Common myeloid progenitor, CD34-positive (primary cell): ENCODE results near the gene SCN3A.

ENCODE experiments used
- CTCF ChIA-PET: fragments of 350-600 bp; sonication (Branson Sonifier 250); formaldehyde crosslinking; loops from one replicate; lab custom pipeline; 2021; ENCODE audit warnings: antibody characterized with exemption; lab: Charles Lee
- POLR2A ChIA-PET: fragments of 350-600 bp; sonication (Branson Sonifier 250); formaldehyde crosslinking; loops from one replicate; lab custom pipeline; 2021; ENCODE audit warnings: antibody characterized with exemption; lab: Charles Lee
- DNase-seq, 3 donors: peaks; one replicate each; pipeline versions ENCODE4 v3.0.0 to v3.0.0-alpha.2; 2013
- H3K27ac ChIP-seq, 2 experiments: 1 replicate in 1 of 2; 2 replicates in 1 of 2; pipeline ENCODE4 v1.7.0; 2013; ENCODE audit warnings: inconsistent platforms in 2 of 2, low read length in 2 of 2, mild to moderate bottlenecking in 2 of 2, low read depth in 1 of 2, moderate library complexity in 1 of 2; ENCODE audit not compliant: severe bottlenecking in 2 of 2, insufficient read depth in 1 of 2, poor library complexity in 1 of 2
- H3K27me3 ChIP-seq, 5 experiments: replicated peaks in 2 of 5; 1 replicate in 3 of 5; 2 replicates in 2 of 5; pipeline versions ENCODE4 v1.6.1 to v1.7.0; 2013; ENCODE audit warnings: low read length in 4 of 5, mild to moderate bottlenecking in 2 of 5, moderate library complexity in 2 of 5, inconsistent platforms in 1 of 5; ENCODE audit not compliant: insufficient read depth in 5 of 5, control insufficient read depth in 4 of 5
- H3K36me3 ChIP-seq, 4 experiments: 1 replicate in 2 of 4; 2 replicates in 2 of 4; pipeline versions ENCODE4 v1.6.1 to v1.7.0; 2013; ENCODE audit warnings: low read length in 3 of 4, control low read depth in 1 of 4, mild to moderate bottlenecking in 1 of 4; ENCODE audit not compliant: control insufficient read depth in 4 of 4, insufficient read depth in 4 of 4
- H3K4me1 ChIP-seq, 4 experiments: 1 replicate in 3 of 4; 2 replicates in 1 of 4; pipeline versions ENCODE4 v1.6.1 to v1.7.1; 2013; ENCODE audit warnings: low read length in 3 of 4, mild to moderate bottlenecking in 3 of 4, control low read depth in 1 of 4, inconsistent platforms in 1 of 4, moderate library complexity in 1 of 4; ENCODE audit not compliant: control insufficient read depth in 4 of 4, insufficient read depth in 4 of 4; ENCODE audit errors: control extremely low read depth in 1 of 4
- H3K4me3 ChIP-seq, 7 experiments: 1 replicate in 4 of 7; 2 replicates in 3 of 7; pipeline versions ENCODE4 v1.5.1 to v1.7.0; 2013; ENCODE audit warnings: mild to moderate bottlenecking in 7 of 7, low read length in 6 of 7, moderate library complexity in 6 of 7, inconsistent platforms in 2 of 7, low read depth in 2 of 7, control low read depth in 1 of 7; ENCODE audit not compliant: insufficient read depth in 4 of 7, control insufficient read depth in 1 of 7; ENCODE audit errors: extremely low read depth in 1 of 7
- H3K9me3 ChIP-seq, 5 experiments: 1 replicate in 4 of 5; 2 replicates in 1 of 5; pipeline versions ENCODE4 v1.6.1 to v1.7.1; 2013; ENCODE audit warnings: low read length in 4 of 5, mild to moderate bottlenecking in 2 of 5, inconsistent platforms in 1 of 5, low read depth in 1 of 5, moderate library complexity in 1 of 5; ENCODE audit not compliant: control insufficient read depth in 4 of 5, insufficient read depth in 2 of 5; ENCODE audit errors: control extremely low read depth in 1 of 5
- WGBS: methylation state at CpG from one replicate; pipeline ENCODE4 v1.1.5; 2013; ENCODE audit not compliant: insufficient coverage; 5-methylcytosine and 5-hydroxymethylcytosine counted together

Gene SCN3A

DNA sequence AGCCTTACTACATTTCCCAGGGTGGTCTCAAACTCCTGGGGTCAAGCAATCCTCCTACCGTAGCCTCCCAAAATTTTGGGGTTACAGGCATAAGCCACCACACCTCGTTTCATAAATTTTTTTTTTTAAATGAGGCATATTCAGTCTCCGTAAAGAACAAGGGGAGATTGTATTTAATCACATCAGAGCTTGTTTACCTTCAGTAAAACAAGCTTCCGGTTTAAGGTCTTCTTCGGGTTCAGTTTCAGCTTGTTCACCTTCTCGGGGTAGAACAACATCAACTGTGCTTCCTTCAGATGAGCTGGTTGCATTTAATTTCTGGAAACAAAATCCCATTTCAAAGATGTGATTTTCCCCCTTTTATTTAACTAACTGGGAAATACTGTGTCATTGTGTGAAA, 88.6 kb downstream of the SCN3A start:
- 97% methylated on average over 4 of the region's 6 CpGs for WGBS
- CTCF ChIA-PET: interaction anchor here (0.9 kb wide), 1 partner anchor 8 kb away, joined by 3 read pairs; no protein-coding TSS in a partner anchor
- H3K4me1 ChIP-seq: peaks cover 0 to 2% (median 0%) of the 10 kb centered on the region in 4 experiments
- no peaks in the 10 kb centered on the region for H3K9me3 ChIP-seq
- no peak for DNase-seq
- H3K27ac ChIP-seq: no peak overlapping the region
- no peaks in the 10 kb centered on the region for H3K36me3 ChIP-seq
- H3K27me3 ChIP-seq: no peaks in the 10 kb centered on the region
- H3K4me3 ChIP-seq: no peak overlapping the region
- POLR2A ChIA-PET: no interaction called here

DNA sequence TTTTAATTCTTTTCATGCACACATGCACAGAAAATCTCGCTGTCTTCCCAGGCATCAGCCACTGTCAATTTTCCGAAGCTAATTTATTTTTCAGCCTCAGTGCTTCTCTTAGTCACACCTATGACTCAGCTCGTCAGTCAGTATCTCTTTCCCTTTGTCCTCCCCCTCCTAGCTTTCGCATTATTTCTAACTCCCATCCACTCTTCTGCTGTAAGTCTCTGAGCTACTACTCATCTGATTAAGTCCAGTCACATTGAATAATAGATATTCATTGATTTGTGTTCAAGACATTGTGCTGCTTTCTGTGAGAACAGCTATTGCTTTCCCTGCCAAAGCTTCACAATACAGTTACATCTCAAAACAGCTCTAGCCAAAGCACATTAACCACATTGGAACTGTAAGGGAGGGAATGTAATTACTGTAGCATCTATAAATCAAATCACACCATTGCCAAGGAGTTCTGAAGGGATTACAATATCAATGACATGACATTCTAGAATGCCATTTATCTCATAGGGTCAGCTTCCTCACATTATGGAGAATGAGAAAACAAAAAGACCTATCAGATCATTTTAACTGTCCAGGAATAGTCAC, 89.4 kb downstream of the SCN3A start:
- no peaks in the 10 kb centered on the region for H3K27me3 ChIP-seq
- ChIA-PET CTCF (interaction anchor here (0.9 kb wide), 1 partner anchor 9 kb away, joined by 3 read pairs; no protein-coding TSS in a partner anchor), POLR2A (no interaction called here)
- no peak overlapping the region for H3K27ac ChIP-seq
- WGBS: 95% methylated on average over 4 of the region's 4 CpGs
- H3K36me3 ChIP-seq: no peaks in the 10 kb centered on the region
- no peak for DNase-seq
- H3K4me3 ChIP-seq: no peak overlapping the region
- peaks cover 0 to 2% (median 0%) of the 10 kb centered on the region in 4 experiments for H3K4me1 ChIP-seq
- H3K9me3 ChIP-seq: no peaks in the 10 kb centered on the region

DNA sequence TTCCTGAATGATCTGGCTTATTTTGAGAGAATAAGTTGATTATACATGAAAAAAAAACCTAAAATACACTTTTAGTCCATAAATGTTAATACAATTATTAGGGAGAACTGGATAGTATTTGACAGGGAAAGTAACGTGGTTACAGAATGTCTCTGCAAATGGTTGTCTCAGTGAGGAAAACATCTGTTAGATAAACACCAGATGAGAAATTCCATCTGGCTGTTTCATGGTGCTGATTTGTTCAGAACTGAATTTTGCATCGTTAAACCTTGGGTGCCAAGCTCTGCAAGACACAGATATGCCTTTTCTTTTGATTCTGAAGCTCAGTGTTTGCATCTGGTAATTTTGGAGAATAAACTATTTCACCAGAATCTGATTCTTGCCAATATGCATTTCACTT, 90.4 kb downstream of the SCN3A start:
- 95% methylated on average over 2 of the region's 2 CpGs for WGBS

DNA sequence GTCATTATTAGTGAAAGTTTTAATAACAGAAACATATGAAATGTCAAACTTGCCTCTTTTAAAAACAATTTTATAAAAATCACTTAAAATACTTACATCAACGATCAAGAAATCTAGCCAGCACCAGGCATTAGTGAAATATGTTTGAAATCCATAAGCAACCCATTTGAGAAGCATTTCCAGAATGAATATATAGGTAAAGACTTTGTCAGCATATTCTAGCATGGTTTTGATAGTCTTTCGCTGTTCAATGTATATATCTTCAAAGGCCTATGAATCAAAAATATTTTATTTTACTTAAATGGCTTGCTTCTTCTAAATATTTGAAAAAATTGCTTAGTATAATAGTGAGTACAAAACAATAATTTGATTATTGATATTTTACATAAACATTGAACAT, 91.1 kb downstream of the SCN3A start:
- H3K4me1 ChIP-seq: peaks cover 0 to 2% (median 0%) of the 10 kb centered on the region in 4 experiments
- no peaks in the 10 kb centered on the region for H3K36me3 ChIP-seq
- POLR2A ChIA-PET: no interaction called here
- no CpG with 5 or more reads among the region's 2 CpGs for WGBS
- CTCF ChIA-PET: no interaction called here
- no peak overlapping the region for H3K4me3 ChIP-seq
- no peaks in the 10 kb centered on the region for H3K9me3 ChIP-seq
- H3K27ac ChIP-seq: no peak overlapping the region
- DNase-seq: no peak
- no peaks in the 10 kb centered on the region for H3K27me3 ChIP-seq

More for the DNA sequence above, 90.4 kb downstream of the SCN3A start:
- Histone ChIP-seq H3K4me1 (peaks cover 0 to 2% (median 0%) of the 10 kb centered on the region in 4 experiments), H3K4me3 (no peak overlapping the region), H3K27me3 (no peaks in the 10 kb centered on the region), H3K9me3 (no peaks in the 10 kb centered on the region), H3K36me3 (no peaks in the 10 kb centered on the region), H3K27ac (no peak overlapping the region)
- POLR2A ChIA-PET: no interaction called here
- CTCF ChIA-PET: no interaction called here
- no peak for DNase-seq

DNA sequence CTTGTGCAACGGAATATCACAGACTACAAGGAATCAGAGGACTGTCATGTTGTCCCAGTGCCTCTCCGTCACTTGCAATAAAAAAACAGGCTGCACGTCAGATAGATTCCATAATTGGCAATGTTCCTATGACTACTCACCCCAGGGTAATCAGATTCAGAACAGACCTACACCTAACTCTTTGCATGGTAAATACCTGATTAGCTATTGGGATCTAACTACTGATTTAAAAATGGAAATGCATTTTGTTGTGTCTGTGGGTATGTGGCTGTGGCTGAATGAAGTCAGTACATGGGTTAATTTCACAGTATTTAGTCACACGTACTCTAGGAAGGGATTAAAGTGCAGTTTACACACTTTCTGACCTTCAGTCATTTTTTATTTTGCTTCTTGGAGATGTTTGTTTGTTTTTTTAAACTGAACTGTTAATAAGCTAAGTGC, 91.7 kb downstream of the SCN3A start:
- CTCF ChIA-PET: interaction anchor here (1.2 kb wide), 1 partner anchor 12 kb away, joined by 4 read pairs; no protein-coding TSS in a partner anchor
- H3K36me3 ChIP-seq: no peaks in the 10 kb centered on the region
- WGBS: 67% methylated on average over 3 of the region's 4 CpGs

DNA sequence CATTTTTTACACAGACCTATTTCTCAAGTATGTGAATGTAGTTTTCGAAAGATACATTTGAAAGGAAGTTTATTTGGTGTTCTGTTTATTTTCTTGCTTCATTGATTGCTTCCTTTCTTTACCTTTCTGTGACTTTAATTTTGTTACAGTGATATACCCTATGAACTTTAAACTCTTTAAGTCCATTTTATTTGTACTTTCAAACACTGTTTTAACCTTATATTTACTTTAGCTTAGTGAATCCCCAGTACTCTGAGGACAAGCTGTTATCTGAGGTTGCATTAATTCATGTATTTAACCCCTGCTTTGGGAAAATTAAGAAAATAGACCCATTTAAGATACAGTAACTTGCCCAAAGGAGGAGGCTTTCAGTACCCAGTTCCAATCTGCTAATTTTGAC, 93.5 kb downstream of the SCN3A start:
- Histone ChIP-seq H3K4me3 (no peak overlapping the region), H3K36me3 (no peaks in the 10 kb centered on the region), H3K9me3 (no peaks in the 10 kb centered on the region), H3K27me3 (no peaks in the 10 kb centered on the region), H3K4me1 (no peaks in the 10 kb centered on the region), H3K27ac (no peak overlapping the region)
- WGBS: no CpG with 5 or more reads among the region's 1 CpG
- ChIA-PET CTCF (no interaction called here), POLR2A (no interaction called here)
- no peak for DNase-seq

More for the DNA sequence above, 91.7 kb downstream of the SCN3A start:
- Histone ChIP-seq H3K9me3 (no peaks in the 10 kb centered on the region), H3K4me1 (peaks cover 0 to 2% (median 0%) of the 10 kb centered on the region in 4 experiments), H3K27me3 (no peaks in the 10 kb centered on the region), H3K27ac (no peak overlapping the region), H3K4me3 (no peak overlapping the region)
- POLR2A ChIA-PET: no interaction called here
- DNase-seq: no peak

DNA sequence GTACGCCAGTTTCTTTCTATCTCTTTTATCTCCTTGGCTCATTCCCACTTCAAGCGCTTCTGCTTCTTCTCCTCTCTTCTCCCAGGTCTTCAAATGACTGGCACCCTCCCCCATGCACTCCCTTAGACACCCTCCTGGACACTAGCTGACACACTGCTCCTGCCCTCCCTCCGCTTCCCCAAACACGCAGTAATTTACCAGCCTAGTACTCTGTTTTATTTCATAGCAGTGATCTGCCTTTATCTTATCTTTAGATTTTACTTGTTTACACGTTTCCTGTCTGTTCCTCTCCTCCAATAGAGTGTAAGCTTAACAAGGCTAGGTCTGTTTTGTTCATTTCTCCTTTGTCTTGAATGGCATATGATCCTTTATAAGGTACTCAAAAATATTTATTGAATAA, 93.9 kb downstream of the SCN3A start:
- DNase-seq: no peak
- POLR2A ChIA-PET: no interaction called here

More for the DNA sequence above, 93.9 kb downstream of the SCN3A start:
- Histone ChIP-seq H3K36me3 (no peaks in the 10 kb centered on the region), H3K4me3 (no peak overlapping the region), H3K9me3 (no peaks in the 10 kb centered on the region), H3K4me1 (no peaks in the 10 kb centered on the region), H3K27me3 (no peaks in the 10 kb centered on the region), H3K27ac (no peak overlapping the region)
- CTCF ChIA-PET: no interaction called here
- 93% methylated on average over 4 of the region's 5 CpGs for WGBS
